Panc1 (cell line): ENCODE data around the gene ANKRD22. TPM values are rescaled to one million over a fixed set of nuclear protein-coding genes. Genes with fewer than 3 reads are reported as not detected.

Experiments
- ATAC-seq: fragments of 200-7000 bp; cut with Tn5 transposase; 2 replicates; pipeline ENCODE4 v1.9.1; 2020; ENCODE audit warnings: mild to moderate bottlenecking, moderate library complexity
- BruUV-seq: library from RNA; stranded (reverse); fragments of 400-500 nt; replicated peaks from 2 replicates; lab custom pipeline; 2021; lab: Mats Ljungman, UMichigan
- CTCF ChIA-PET: fragments of 300-600 bp; sonication (Branson Sonifier 250); formaldehyde crosslinking; loops from one replicate; lab custom pipeline; 2022; ENCODE audit warnings: antibody characterized with exemption; lab: Charles Lee
- POLR2A ChIA-PET: fragments of 300-600 bp; sonication (Branson Sonifier 250); formaldehyde crosslinking; loops from one replicate; lab custom pipeline; 2022; ENCODE audit warnings: antibody characterized with exemption; lab: Charles Lee
- DNase-seq: peaks from one replicate; pipeline ENCODE4 v3.0.0-alpha.2; 2010; ENCODE audit warnings: low read depth, low spot score
- H3K27ac ChIP-seq: 2 replicates; pipeline ENCODE4 v1.5.1; 2011; ENCODE audit warnings: mild to moderate bottlenecking, low read length, inconsistent platforms
- H3K27me3 ChIP-seq: fragments of 200-500 bp; sonication (Bioruptor generic); 2 replicates; pipeline ENCODE4 v1.6.0; 2014; ENCODE audit warnings: low read length, inconsistent platforms; ENCODE audit not compliant: control insufficient read depth, insufficient read depth
- H3K36me3 ChIP-seq: fragments of 200-500 bp; sonication (Bioruptor generic); 2 replicates; pipeline ENCODE4 v1.5.1; 2014; ENCODE audit warnings: inconsistent platforms, mild to moderate bottlenecking, low read length, moderate library complexity; ENCODE audit not compliant: control insufficient read depth, insufficient read depth
- H3K4me1 ChIP-seq: 2 replicates; pipeline ENCODE4 v1.5.1; 2011; ENCODE audit warnings: inconsistent platforms, mild to moderate bottlenecking, low read length, moderate library complexity; ENCODE audit not compliant: control insufficient read depth, insufficient read depth
- H3K4me3 ChIP-seq, 2 experiments: 2 replicates each; pipeline ENCODE4 v1.5.1; 2011 to 2012; ENCODE audit warnings: low read depth in 2 of 2, low read length in 2 of 2, mild to moderate bottlenecking in 2 of 2, inconsistent platforms in 1 of 2, moderate library complexity in 1 of 2
- H3K9me3 ChIP-seq: fragments of 200-500 bp; sonication (Bioruptor generic); 2 replicates; pipeline ENCODE4 v1.5.1; 2014; ENCODE audit warnings: low read depth, mild to moderate bottlenecking, inconsistent platforms, low read length, moderate library complexity; ENCODE audit not compliant: control insufficient read depth, insufficient read depth
- POLR2AphosphoS5 ChIP-seq: IDR thresholded peaks from 2 replicates; pipeline ENCODE4 v1.6.1; 2012; ENCODE audit warnings: mild to moderate bottlenecking, low read depth, low read length, moderate library complexity
- REST ChIP-seq, 2 experiments: IDR thresholded peaks; 2 replicates each; pipeline ENCODE4 v1.6.1; 2011 to 2012; ENCODE audit warnings: low read depth in 2 of 2, control low read depth in 1 of 2, low read length in 1 of 2, mild to moderate bottlenecking in 1 of 2, moderate library complexity in 1 of 2; ENCODE audit not compliant: insufficient read depth in 1 of 2
- SIN3A ChIP-seq: IDR thresholded peaks from 2 replicates; pipeline ENCODE4 v1.6.1; 2012; ENCODE audit warnings: low read depth, mild to moderate bottlenecking, low read length, moderate library complexity, borderline replicate concordance; ENCODE audit not compliant: insufficient read depth
- TCF7L2 ChIP-seq: IDR thresholded peaks from 2 replicates; pipeline ENCODE4 v1.6.1; 2011; ENCODE audit warnings: mild to moderate bottlenecking, low read depth, low read length, inconsistent platforms
- in situ Hi-C: cut with HindIII; loops from 2 replicates; pipeline ENCODE4 v1.10.0; 2016; ENCODE audit warnings: low sequenced_read_pairs, low pct_unique_long_range_greater_than_20kb
- intact Hi-C: fragments of 100-400 bp; cut with micrococcal nuclease; formaldehyde crosslinking; loops from one replicate; pipeline ENCODE4 v1.10.0; 2022; ENCODE audit not compliant: unreplicated experiment
- total RNA-seq: library from RNA; stranded (reverse); gene quantifications from one replicate; pipeline ENCODE4 v1.2.1, GENCODE V29; 2021; ENCODE audit not compliant: unreplicated experiment
- TF ChIP-seq, protein P1 (sequence below): fragments of 450-650 bp; IDR thresholded peaks from 2 replicates; pipeline ENCODE4 v1.5.1; 2017; ENCODE audit warnings: mild to moderate bottlenecking

Gene ANKRD22
- total RNA-seq, 1 experiment from 2014 or later, result 0.15 TPM

GRCh38 chr10:88832376-88832775, 19.3 kb downstream of the ANKRD22 start:
- POLR2A ChIA-PET, result interaction anchor here (0.6 kb wide), 1 partner anchor 99 kb away, joined by 3 read pairs; no protein-coding TSS in a partner anchor
- intact Hi-C loops, result loop anchor here (10.0 kb wide), 1 partner anchor 382 kb away; no protein-coding TSS in a partner anchor
- no peak for ATAC-seq
- in situ Hi-C loops, result no loop called here
- Histone ChIP-seq H3K27me3 (0 out of 2 replicates have a peak, but pooled peaks cover 2% of the 10 kb centered on the region), H3K9me3 (no peaks in the 10 kb centered on the region), H3K36me3 (no peaks in the 10 kb centered on the region), H3K4me3 (no peak overlapping the region), H3K4me1 (peaks cover 3% of the 10 kb centered on the region; the same call in 1 of the 2 replicates), H3K27ac (no peak overlapping the region)
- no TSS peak for BruUV-seq
- no peak for TF ChIP-seq REST (IDR thresholded peaks at IDR 0.05; ENCODE audit: insufficient read depth in 1 of 2, low read depth in 2 of 2, low read length in 1 of 2)
- TF ChIP-seq TCF7L2, result no peak
- no peak for TF ChIP-seq SIN3A
- TF ChIP-seq POLR2AphosphoS5, result no peak
- TF ChIP-seq, protein P1, sequence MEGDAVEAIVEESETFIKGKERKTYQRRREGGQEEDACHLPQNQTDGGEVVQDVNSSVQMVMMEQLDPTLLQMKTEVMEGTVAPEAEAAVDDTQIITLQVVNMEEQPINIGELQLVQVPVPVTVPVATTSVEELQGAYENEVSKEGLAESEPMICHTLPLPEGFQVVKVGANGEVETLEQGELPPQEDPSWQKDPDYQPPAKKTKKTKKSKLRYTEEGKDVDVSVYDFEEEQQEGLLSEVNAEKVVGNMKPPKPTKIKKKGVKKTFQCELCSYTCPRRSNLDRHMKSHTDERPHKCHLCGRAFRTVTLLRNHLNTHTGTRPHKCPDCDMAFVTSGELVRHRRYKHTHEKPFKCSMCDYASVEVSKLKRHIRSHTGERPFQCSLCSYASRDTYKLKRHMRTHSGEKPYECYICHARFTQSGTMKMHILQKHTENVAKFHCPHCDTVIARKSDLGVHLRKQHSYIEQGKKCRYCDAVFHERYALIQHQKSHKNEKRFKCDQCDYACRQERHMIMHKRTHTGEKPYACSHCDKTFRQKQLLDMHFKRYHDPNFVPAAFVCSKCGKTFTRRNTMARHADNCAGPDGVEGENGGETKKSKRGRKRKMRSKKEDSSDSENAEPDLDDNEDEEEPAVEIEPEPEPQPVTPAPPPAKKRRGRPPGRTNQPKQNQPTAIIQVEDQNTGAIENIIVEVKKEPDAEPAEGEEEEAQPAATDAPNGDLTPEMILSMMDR, result no peak
- DNase-seq, result no peak
- CTCF ChIA-PET, result no interaction called here

DNA sequence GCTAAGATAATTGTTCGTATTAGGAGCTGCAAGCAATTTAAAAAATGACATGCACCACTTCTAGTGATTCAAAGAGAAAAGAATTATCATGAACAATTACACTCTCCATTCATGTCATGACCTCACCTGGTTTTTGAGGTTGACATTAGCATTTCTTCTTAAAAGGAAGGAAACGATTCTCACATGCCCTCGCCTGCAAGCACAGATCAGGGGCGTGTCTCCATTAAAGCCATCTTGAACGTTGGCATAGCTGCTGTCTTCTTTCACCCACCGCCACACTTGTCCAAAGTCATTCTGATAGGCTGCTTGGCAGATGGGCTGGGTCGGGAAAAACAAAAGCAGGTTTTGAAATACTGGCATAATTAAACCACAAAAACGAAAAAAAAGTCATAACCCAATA, 19.9 kb downstream of the ANKRD22 start:
- no peak overlapping the region for H3K27ac ChIP-seq
- H3K27me3 ChIP-seq, result 0 out of 2 replicates have a peak, but pooled peaks cover 2% of the 10 kb centered on the region
- H3K4me1 ChIP-seq, result peaks cover 3% of the 10 kb centered on the region; the same call in 1 of the 2 replicates
- in situ Hi-C loops (no loop called here), intact Hi-C loops (loop anchor here (10.0 kb wide), 1 partner anchor 383 kb away; no protein-coding TSS in a partner anchor)
- CTCF ChIA-PET, result no interaction called here
- ATAC-seq (no peak), DNase-seq (no peak)
- POLR2A ChIA-PET, result interaction anchor here (0.6 kb wide), 1 partner anchor 100 kb away, joined by 3 read pairs; no protein-coding TSS in a partner anchor
- H3K36me3 ChIP-seq, result no peaks in the 10 kb centered on the region
- no peak for TF ChIP-seq REST (IDR thresholded peaks at IDR 0.05; ENCODE audit: insufficient read depth in 1 of 2, low read depth in 2 of 2, low read length in 1 of 2)
- TF ChIP-seq, protein P1, result no peak
- no peak for TF ChIP-seq POLR2AphosphoS5
- TF ChIP-seq TCF7L2, result no peak
- no peak for TF ChIP-seq SIN3A
- H3K4me3 ChIP-seq, result no peak overlapping the region
- no TSS peak for BruUV-seq
- no peaks in the 10 kb centered on the region for H3K9me3 ChIP-seq
